HCT116 (cell line): ENCODE measurements around the gene FRAS1. TPM values are rescaled to one million over a fixed set of nuclear protein-coding genes. Genes with fewer than 3 reads are reported as not detected.

Source experiments
- ATAC-seq: fragments of 200-7000 bp; cut with Tn5 transposase; 2 replicates; pipeline ENCODE4 v1.9.1; 2020; ENCODE audit warnings: mild to moderate bottlenecking, moderate library complexity
- BruUV-seq: library from RNA; stranded (reverse); fragments of 400-500 nt; replicated peaks from 2 replicates; lab custom pipeline; 2021; lab: Mats Ljungman, UMichigan
- CTCF ChIA-PET: fragments of 300-600 bp; sonication (Branson Sonifier 250); formaldehyde crosslinking; loops from one replicate; lab custom pipeline; 2021; ENCODE audit warnings: antibody characterized with exemption; lab: Charles Lee
- POLR2A ChIA-PET: fragments of 300-600, 350-600 bp; sonication (Branson Sonifier 250); formaldehyde crosslinking; loops from one replicate; lab custom pipeline; 2021; ENCODE audit warnings: antibody characterized with exemption; lab: Charles Lee
- RAD21 ChIA-PET, 2 experiments: fragments of 300-600 bp; sonication (Branson Sonifier 250); formaldehyde crosslinking; loops; one replicate each; lab custom pipeline; 2023; ENCODE audit warnings: low total read pairs in 2 of 2; ENCODE audit not compliant: uncharacterized antibody in 2 of 2, unreplicated experiment in 2 of 2, low non-redundant PET in 1 of 2; lab: Charles Lee
- DNase-seq: peaks from one replicate; pipeline ENCODE4 v3.0.0-alpha.2; 2010; ENCODE audit warnings: low read depth, low spot score
- H2AFZ ChIP-seq: fragments of 200-600 bp; shearing (Covaris generic), sonication (generic); 2 replicates; pipeline ENCODE4 v1.6.1; 2017; ENCODE audit warnings: low read depth, mixed run types, mixed read lengths, antibody characterized with exemption, low read length; ENCODE audit not compliant: poor library complexity, severe bottlenecking
- H3K27ac ChIP-seq: 2 replicates; pipeline ENCODE4 v1.5.1; 2012; ENCODE audit warnings: low read depth, low read length
- H3K27me3 ChIP-seq: fragments of 200-600 bp; sonication (generic); 2 replicates; pipeline ENCODE4 v1.6.1; 2016; ENCODE audit warnings: mixed run types, low read length, mixed read lengths; ENCODE audit not compliant: insufficient read depth
- H3K36me3 ChIP-seq, 2 experiments: fragments of 200-500 bp in 1 of 2; fragments of 200-600 bp in 1 of 2; sonication (Bioruptor generic) in 1 of 2; sonication (generic) in 1 of 2; 2 replicates each; pipeline versions ENCODE4 v1.5.1 to v1.6.1; 2014 to 2016; ENCODE audit warnings: low read length in 2 of 2, inconsistent platforms in 1 of 2, mixed read lengths in 1 of 2, mixed run types in 1 of 2; ENCODE audit not compliant: insufficient read depth in 2 of 2, control insufficient read depth in 1 of 2
- H3K4me1 ChIP-seq, 2 experiments: fragments of 200-600 bp in 1 of 2; sonication (generic) in 1 of 2; 2 replicates each; pipeline versions ENCODE4 v1.5.1 to v1.6.1; 2012 to 2017; ENCODE audit warnings: low read length in 2 of 2, inconsistent platforms in 1 of 2, mild to moderate bottlenecking in 1 of 2, mixed read lengths in 1 of 2, mixed run types in 1 of 2, moderate library complexity in 1 of 2; ENCODE audit not compliant: insufficient read depth in 2 of 2, control insufficient read depth in 1 of 2
- H3K4me2 ChIP-seq: fragments of 200-600 bp; sonication (generic); 2 replicates; pipeline ENCODE4 v1.6.1; 2017; ENCODE audit warnings: mixed run types, low read length, mixed read lengths
- H3K4me3 ChIP-seq, 2 experiments: fragments of 200-600 bp in 1 of 2; sonication (generic) in 1 of 2; replicated peaks in 1 of 2; 2 replicates each; pipeline ENCODE4 v1.5.1; 2011 to 2016; ENCODE audit warnings: low read length in 2 of 2, control low read depth in 1 of 2, low read depth in 1 of 2, mild to moderate bottlenecking in 1 of 2, mixed read lengths in 1 of 2, mixed run types in 1 of 2
- H3K79me2 ChIP-seq: fragments of 200-600 bp; sonication (generic); 2 replicates; pipeline ENCODE4 v1.6.1; 2017; ENCODE audit warnings: mild to moderate bottlenecking, mixed run types, low read length, moderate library complexity, mixed read lengths; ENCODE audit not compliant: insufficient read depth
- H3K9ac ChIP-seq: fragments of 200-600 bp; sonication (generic); 2 replicates; pipeline ENCODE4 v1.6.1; 2016; ENCODE audit warnings: low read length, mixed read lengths
- H3K9me2 ChIP-seq: fragments of 200-600 bp; sonication (generic), shearing (Covaris generic); 2 replicates; pipeline ENCODE4 v1.6.1; 2017; ENCODE audit warnings: mixed run types, mild to moderate bottlenecking, moderate library complexity; ENCODE audit not compliant: insufficient read depth
- H3K9me3 ChIP-seq, 2 experiments: fragments of 200-500 bp in 1 of 2; fragments of 200-600 bp in 1 of 2; sonication (Bioruptor generic) in 1 of 2; sonication (generic) in 1 of 2; 2 replicates each; pipeline ENCODE4 v1.6.1; 2014 to 2017; ENCODE audit warnings: low read length in 2 of 2, mixed read lengths in 2 of 2, inconsistent platforms in 1 of 2, low read depth in 1 of 2, mild to moderate bottlenecking in 1 of 2, mixed run types in 1 of 2, moderate library complexity in 1 of 2; ENCODE audit not compliant: control insufficient read depth in 1 of 2, insufficient read depth in 1 of 2
- H4K20me1 ChIP-seq: fragments of 200-600 bp; sonication (generic), shearing (Covaris generic); 2 replicates; pipeline ENCODE4 v1.6.1; 2017; ENCODE audit warnings: mixed run types, mild to moderate bottlenecking, moderate library complexity; ENCODE audit not compliant: insufficient read depth
- FOSL1 ChIP-seq: IDR thresholded peaks from 2 replicates; pipeline ENCODE4 v1.6.1; 2012; ENCODE audit warnings: low read depth
- JUND ChIP-seq: IDR thresholded peaks from 2 replicates; pipeline ENCODE4 v1.6.1; 2012
- POLR2A ChIP-seq: IDR thresholded peaks from 2 replicates; pipeline ENCODE4 v1.7.0; 2011; ENCODE audit warnings: borderline replicate concordance; ENCODE audit not compliant: insufficient read depth, insufficient read length; ENCODE audit errors: extremely low read depth
- POLR2AphosphoS5 ChIP-seq: IDR thresholded peaks from 2 replicates; pipeline ENCODE4 v1.6.1; 2011; ENCODE audit warnings: mild to moderate bottlenecking, low read depth, low read length, moderate library complexity
- SIN3A ChIP-seq: IDR thresholded peaks from 2 replicates; pipeline ENCODE4 v1.6.1; 2012; ENCODE audit warnings: low read depth
- ZFX ChIP-seq: fragments of 450-650 bp; IDR thresholded peaks from 2 replicates; pipeline ENCODE4 v1.6.1; 2017
- intact Hi-C: fragments of 100-400 bp; cut with micrococcal nuclease; formaldehyde crosslinking; loops from 2 replicates; pipeline ENCODE4 v1.10.0; 2022
- total RNA-seq: library from RNA; stranded (reverse); gene quantifications from one replicate; pipeline ENCODE4 v1.2.1, GENCODE V29; 2021; ENCODE audit not compliant: unreplicated experiment
- TF ChIP-seq, protein P1 (sequence below): IDR thresholded peaks from 2 replicates; pipeline ENCODE4 v1.6.1; 2011; ENCODE audit warnings: mild to moderate bottlenecking, low read length, moderate library complexity; ENCODE audit not compliant: insufficient replicate concordance; ENCODE audit errors: extremely low read depth
- TF ChIP-seq, protein P2 (sequence below): IDR thresholded peaks from 2 replicates; pipeline ENCODE4 v1.6.1; 2012; ENCODE audit warnings: low read depth

FRAS1 gene
- total RNA-seq, 1 experiment from 2014 or later, result 33.5 TPM

DNA sequence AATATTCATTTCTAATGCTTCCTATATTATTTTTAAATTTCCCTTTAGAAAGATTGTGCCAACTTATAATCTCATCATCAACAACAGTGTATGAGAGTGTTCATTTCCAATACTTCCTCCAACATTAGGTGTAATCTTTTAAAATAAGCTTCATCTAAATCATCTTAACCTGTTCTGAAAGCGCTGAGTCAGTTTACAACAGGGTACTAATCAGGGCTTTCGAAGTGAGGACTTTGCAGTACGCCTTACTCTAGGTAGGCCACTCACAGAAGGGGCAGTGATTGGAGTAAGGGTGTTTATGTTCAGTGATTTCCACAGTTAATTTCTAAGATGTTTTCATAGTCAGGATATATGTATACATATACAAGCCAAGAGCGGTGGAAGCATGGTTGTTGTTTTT lies 87.9 kb downstream of the FRAS1 start:
- H3K79me2 ChIP-seq, result no peaks in the 10 kb centered on the region
- H4K20me1 ChIP-seq, result 0 out of 2 replicates have a peak, but pooled peaks cover 3% of the 10 kb centered on the region
- POLR2A ChIA-PET, result no interaction called here
- no peak overlapping the region for H2AFZ ChIP-seq
- no peak for DNase-seq
- no peak overlapping the region for H3K4me3 ChIP-seq
- H3K27ac ChIP-seq, result no peak overlapping the region
- no peak for ATAC-seq
- no peak overlapping the region for H3K9ac ChIP-seq
- no TSS peak for BruUV-seq
- H3K9me2 ChIP-seq, result no peaks in the 10 kb centered on the region
- RAD21 ChIA-PET, result no interaction called here
- no peaks in the 10 kb centered on the region for H3K27me3 ChIP-seq
- intact Hi-C loops, result no loop called here
- H3K4me2 ChIP-seq, result no peak overlapping the region
- no peak for TF ChIP-seq POLR2AphosphoS5
- TF ChIP-seq, protein P1, sequence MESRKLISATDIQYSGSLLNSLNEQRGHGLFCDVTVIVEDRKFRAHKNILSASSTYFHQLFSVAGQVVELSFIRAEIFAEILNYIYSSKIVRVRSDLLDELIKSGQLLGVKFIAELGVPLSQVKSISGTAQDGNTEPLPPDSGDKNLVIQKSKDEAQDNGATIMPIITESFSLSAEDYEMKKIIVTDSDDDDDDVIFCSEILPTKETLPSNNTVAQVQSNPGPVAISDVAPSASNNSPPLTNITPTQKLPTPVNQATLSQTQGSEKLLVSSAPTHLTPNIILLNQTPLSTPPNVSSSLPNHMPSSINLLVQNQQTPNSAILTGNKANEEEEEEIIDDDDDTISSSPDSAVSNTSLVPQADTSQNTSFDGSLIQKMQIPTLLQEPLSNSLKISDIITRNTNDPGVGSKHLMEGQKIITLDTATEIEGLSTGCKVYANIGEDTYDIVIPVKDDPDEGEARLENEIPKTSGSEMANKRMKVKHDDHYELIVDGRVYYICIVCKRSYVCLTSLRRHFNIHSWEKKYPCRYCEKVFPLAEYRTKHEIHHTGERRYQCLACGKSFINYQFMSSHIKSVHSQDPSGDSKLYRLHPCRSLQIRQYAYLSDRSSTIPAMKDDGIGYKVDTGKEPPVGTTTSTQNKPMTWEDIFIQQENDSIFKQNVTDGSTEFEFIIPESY, result no peak
- TF ChIP-seq FOSL1, result no peak
- no peak for TF ChIP-seq JUND
- TF ChIP-seq, protein P2, sequence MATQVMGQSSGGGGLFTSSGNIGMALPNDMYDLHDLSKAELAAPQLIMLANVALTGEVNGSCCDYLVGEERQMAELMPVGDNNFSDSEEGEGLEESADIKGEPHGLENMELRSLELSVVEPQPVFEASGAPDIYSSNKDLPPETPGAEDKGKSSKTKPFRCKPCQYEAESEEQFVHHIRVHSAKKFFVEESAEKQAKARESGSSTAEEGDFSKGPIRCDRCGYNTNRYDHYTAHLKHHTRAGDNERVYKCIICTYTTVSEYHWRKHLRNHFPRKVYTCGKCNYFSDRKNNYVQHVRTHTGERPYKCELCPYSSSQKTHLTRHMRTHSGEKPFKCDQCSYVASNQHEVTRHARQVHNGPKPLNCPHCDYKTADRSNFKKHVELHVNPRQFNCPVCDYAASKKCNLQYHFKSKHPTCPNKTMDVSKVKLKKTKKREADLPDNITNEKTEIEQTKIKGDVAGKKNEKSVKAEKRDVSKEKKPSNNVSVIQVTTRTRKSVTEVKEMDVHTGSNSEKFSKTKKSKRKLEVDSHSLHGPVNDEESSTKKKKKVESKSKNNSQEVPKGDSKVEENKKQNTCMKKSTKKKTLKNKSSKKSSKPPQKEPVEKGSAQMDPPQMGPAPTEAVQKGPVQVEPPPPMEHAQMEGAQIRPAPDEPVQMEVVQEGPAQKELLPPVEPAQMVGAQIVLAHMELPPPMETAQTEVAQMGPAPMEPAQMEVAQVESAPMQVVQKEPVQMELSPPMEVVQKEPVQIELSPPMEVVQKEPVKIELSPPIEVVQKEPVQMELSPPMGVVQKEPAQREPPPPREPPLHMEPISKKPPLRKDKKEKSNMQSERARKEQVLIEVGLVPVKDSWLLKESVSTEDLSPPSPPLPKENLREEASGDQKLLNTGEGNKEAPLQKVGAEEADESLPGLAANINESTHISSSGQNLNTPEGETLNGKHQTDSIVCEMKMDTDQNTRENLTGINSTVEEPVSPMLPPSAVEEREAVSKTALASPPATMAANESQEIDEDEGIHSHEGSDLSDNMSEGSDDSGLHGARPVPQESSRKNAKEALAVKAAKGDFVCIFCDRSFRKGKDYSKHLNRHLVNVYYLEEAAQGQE, result no peak
- TF ChIP-seq POLR2A, result no peak
- no peak for TF ChIP-seq SIN3A
- TF ChIP-seq ZFX, result no peak
- CTCF ChIA-PET, result no interaction called here
- H3K4me1 ChIP-seq, result no peaks in the 10 kb centered on the region
- H3K9me3 ChIP-seq, result no peaks in the 10 kb centered on the region
- H3K36me3 ChIP-seq, result no peaks in the 10 kb centered on the region
